ENCODE results near the gene PTPN5.

Gene PTPN5

DNA sequence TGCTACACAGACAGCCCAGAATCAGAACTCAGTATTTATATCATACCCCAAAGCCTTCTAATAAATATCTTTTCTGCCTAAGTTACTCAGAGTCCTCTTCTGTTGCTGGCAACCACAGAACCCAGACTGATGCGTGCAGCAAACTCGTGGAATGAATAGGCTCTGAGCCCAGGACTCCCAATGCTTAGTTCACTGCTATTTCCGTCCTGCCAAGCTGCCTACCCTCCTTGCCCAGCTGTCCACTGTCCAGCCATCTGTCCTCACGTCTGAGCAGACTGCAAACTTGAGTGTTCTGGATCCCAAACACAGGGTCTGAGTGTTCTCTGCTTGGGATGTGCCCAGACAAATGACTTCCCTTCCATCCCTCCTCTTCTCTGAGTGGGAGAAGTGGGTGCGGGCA, 19.4 kb downstream of the PTPN5 start:
- DNase-seq: no peak

DNA sequence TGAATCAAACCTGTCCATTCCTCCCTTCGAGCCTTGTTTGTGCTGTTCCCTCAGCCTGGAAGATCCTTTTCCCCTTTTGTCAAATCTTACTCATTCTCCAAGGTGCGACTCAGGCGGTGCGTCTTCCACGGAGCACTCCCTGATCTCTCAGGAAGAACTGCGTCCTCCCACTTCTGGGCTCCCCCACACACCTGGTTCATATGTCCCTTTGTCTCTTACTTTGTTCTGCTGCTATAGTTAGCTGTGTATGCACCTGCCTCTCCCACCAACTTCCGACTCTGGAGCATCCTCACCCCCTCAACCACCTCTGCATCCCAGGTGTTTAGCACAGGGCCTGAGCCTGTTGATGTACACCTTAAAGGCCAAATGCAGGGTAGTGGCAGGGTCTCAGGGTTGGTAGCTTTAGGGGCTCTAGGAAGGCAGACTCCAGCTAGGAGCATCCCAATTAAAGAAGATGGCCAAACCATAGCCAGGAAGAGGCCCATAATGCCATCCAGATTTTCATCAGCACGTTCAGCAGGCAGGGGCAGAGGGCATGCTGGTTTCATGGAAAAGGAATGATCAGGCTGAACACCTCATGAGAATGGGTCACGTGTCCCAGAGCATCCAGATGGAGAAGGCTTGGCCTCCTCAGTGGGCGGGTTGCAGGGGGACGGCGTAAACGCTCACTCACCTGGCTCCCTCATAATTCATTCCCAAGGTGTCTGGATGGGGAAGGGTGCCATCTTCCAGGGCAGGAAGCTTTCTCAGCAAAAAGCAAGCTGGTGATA, 20.1 kb downstream of the PTPN5 start:
- DNase-seq: no peak

DNA sequence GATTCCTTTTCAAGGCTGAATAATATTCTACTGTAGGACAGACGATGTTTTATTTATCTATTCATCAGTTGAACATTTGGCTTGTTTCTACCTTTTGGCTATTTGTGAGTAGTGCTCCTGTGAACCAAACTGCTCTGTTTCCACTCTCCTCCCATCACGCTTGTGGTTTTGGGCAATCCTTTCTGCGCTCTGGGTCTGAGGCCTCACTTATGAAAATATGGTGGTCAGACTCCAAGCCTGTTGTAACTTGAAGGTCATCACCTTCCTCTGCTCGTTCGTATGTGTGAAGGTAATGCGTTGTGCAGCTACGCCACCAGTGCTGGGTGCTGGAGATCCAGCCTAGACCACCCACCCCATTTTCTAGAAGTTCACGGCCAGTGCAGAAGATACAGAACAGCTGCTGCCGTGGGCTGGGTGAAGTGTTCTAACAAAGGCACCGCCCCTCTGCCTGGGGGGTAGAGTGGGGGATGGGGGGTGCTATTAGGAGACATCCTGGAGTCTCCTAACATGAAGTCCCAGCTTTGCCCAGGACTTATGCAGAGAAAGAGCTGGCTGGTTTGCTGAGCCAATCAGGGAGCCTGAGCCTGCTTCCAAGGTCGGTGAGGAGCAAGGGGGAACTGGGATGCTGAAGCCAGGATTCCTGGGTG, 21.0 kb downstream of the PTPN5 start:
- DNase-seq: no peak

DNA sequence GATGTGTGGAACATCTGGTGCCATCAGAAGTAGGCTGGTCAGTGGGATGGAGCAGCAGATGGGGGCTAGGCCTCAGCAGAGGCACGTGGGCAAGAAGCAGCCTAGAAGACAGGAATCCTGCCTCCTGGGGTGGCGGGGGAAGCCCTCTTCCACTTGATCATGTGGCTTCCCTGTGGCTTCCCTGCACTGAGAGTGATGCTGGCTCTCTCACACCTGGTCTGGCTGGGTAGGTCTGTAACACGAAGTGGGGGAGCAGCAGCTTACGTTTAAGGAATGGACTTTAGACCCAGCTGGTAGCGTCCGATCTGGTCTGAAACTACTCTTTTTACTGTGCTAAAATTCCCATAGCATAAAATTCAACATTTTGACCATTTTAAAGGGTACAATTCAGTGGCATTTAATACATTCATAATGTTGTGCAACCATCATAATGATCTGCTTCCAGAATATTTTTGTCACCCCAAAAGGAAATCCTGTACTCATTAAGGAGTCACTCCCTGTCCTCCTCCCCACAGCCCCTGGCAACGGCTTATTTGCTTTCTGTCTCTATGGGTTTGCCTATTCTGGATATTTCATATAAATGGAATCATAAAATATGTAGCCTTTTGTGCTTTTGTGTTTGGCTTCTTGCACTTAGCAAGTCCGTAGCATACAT, 21.7 kb downstream of the PTPN5 start:
- no peak for DNase-seq

DNA sequence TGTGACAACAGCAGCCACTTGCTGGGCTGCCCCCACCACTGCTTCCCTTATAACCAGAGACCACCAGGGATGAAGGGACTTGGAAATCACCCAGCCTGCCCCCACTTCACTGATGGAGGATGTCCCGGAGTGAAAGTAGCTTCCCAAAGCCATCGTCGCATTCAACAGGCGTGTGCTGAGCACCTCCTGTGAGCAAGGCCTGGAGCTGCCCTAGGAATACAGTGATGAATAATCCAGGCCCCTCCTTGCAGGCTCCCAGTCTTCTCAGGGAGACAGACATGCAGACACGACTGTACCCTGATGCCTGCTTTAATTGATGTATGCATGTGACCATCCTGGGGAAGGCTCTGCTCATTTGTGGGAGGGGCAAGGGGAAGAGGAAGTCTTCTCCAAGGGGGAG, 22.6 kb downstream of the PTPN5 start:
- DNase-seq: no peak

DNA sequence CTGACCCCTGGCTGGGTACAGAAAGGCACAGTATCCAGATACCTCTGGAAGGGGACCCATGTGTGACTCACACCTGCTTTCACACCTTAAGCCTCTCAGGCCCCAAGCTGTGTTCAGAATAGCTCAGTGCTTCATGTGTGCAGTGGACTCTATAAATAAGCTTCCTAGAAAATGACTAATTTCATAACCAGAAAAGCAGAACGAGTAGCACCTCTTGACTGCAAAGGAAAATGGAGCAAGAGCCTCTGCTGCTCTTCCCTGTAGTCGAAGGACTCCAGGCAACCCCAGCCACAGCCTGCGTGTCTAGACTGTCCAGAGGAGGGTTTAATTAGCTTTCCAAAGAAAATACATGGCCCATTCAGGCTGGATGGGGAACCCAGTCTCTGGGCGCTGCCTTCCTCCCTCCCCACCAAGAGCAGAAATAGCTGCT, 23.1 kb downstream of the PTPN5 start:
- no peak for DNase-seq

DNA sequence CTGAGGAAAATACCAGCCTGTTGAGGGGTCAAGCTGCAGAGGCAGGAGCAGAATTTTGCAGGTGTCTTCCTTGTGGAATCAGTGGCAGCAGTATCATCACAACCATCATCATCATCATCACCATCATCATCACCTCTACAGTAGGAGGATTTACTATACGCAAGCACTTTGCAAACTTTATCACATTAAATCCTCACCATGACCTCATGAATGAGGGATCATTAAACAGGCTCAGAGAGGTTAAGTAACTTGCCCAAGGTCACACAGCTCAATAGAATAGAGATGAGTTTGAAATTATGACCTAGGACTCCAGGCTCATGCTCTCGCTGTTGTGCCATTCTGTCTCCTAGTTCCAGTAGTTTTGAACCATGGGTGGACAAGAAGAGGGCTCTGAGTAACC, 25.6 kb downstream of the PTPN5 start:
- DNase-seq: no peak

DNA sequence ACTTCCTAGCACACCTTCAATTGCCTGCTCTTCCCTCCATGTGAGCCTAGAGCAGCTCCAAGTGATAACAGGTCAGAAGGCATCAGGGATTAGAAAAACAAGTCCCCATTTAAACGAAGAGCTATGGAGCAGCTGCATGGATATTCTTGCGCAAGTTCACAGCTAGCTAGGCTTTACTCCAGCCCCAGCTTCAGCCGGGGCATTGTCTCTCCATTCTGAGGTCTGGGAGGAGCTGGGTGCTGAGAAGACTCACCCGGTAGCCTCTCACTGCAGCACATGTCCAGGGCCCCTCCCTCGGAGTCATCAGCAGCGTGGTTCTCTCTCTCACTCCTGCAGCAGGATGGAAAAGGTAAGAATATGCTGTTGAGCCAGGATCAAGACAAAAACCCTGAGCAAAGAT, 26.0 kb downstream of the PTPN5 start:
- no peak for DNase-seq

DNA sequence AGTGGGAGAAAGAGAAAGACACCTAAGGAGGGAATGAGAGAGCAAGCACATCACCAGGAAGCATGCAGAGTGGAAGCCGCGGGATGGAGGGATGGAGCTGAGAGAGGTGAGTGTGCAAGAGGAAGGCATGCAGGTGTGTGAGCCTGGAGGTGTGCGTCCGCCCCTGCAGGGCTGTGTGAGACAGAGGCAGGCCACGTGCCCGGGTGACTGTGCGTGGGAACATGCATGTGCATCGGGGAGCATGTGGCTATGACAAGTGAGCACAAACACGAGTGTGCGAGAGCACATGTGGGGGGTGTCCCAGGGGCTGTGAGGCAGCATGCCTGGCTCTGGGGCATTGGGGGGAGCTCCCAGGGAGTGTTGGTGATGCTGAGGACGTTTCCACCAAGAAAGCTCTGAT, 29.9 kb downstream of the PTPN5 start:
- DNase-seq: no peak

DNA sequence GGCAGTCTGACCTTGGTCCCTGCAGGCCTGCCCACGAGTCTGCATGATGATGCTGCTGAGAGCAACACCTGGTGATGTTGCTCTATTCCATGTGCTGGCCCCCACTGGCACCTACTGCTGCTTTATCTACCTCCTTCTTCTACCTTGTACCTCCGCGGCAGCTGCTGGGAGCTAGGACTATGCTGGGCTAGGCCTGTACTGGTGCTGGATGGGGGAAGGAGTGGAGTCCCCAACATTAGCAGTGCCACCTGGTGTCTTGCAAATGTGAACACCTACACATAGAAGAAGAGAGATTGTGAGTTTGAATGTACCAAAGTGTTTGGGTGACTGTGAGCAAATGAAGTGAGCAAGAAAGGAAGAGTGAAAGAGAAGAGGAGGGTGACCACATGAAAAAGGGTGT, 30.5 kb downstream of the PTPN5 start:
- DNase-seq: no peak

DNA sequence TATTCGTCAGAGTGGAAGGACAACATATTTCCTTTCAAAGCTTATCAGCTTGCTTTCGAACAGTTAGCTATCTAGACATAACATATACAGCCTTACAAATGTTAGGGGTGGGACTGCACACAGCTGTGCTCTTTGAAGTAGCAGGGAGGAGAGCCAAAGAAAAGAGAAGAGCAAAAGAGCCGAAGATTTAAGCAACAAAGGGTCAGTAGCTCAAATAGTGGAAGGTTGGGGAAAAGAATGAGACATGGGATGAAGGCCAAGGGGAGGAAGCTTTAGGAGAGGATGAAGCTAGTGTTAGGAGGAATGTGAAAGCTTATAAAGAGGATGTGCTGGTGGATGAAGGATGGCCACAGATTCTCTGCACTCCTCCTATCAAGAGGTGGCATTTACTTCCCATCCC, 33.8 kb downstream of the PTPN5 start:
- no peak for DNase-seq

DNA sequence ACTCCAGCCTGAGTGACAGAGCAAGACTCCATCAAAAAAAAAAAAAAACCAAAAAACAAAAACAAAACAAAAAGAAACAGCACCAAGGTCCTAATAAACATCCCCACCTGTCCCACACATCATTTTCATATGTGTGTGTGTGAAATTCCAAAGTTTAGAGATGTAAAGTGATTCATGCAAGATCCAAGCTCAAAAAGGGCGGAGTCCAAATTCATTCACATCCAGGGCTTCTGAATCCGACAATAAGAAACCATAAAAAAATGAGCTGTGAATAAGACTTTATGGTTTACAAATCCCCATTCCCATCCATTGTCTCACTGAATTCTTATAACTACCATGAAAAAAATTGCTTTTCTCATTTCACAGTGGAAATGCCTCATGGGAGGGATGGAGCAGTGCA, 34.7 kb downstream of the PTPN5 start:
- DNase-seq: no peak

DNA sequence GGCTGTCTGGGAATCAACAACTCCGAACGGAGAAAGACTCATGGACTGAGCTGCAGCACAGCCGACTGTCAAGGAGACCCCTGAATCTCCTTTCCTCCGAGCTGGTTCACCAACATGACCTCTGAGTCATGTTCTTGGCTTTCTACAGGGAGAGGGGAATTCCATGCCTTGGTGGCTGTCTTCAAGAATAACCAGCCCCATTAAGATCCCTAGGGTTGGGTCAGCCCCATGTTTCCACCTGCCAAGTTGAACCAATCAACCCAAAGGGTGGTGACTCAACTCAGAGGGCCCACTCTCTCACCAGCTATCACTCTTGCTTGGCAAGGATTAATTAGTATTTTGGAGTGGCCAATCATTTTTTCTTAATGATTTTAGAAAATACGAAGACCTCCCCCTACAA, 37.3 kb downstream of the PTPN5 start:
- DNase-seq: no peak

DNA sequence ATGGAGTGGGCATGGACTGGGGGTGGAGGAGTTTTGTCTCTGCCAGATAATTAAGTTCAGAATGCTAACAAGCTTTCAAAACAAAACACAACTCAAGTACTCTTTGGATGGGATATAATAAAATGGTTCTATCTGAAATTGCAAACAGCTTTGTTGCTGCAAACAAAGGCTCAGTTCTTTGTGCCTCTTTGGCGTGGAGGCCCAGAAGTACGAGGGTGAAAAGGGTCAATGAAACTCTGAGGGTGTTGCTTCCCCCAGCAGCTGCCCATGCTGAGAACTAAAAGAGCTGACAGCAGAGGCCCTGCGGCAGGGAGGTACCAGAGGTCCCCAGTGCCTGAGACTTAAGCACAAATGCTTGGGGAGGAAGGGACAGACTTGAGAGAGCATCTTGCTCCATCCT, 39.1 kb downstream of the PTPN5 start:
- DNase-seq: no peak

DNA sequence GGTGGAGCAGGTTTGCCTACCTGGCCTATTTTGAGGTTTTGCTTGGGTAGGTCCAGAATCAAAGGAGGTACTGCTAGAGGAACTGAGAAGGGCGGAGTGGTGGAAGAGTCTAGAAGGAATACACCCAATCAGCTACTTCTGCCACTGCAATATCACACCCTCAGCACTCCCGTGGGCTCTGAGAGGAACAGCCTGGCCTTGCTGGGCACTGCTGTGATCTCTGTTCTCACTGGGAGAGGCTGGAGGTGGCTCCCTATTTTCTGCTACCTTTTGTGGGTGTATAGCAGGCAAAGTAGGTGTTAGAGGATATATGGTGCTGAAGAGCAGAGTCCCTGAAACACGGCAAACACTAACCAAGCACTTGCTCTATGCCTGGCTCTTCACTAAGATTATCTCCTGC, 40.7 kb downstream of the PTPN5 start:
- DNase-seq: no peak

DNA sequence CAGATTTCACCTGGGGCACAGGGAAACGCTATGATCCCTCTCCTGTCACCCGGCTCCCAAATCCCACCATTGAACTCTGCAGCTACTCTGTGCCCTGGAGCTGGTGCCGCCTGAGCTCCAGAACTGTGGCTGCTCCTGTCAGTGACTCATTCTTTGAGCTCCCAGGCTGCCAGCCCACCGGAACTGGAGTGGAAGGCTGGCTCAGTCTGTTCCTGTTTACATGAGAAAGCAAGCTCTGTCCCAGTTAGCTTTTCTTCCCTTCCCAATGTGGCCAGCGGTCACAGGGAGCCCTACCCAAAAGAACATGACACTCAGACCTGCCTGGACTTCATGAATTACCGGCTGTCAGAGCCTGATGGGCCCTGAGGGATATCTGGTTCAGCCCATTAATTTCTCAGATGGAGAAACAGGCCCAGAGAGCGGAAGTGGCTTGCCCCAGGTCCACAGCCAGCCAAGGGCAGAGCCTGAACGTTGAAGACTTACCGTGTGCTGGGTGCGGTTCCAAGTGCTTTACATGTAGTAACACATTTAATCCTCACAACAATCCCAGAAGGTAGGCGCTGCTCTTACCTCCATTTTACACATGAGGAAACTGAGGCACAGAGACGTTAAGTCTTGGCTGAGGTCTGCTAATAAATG, 41.8 kb downstream of the PTPN5 start:
- no peak for DNase-seq

DNA sequence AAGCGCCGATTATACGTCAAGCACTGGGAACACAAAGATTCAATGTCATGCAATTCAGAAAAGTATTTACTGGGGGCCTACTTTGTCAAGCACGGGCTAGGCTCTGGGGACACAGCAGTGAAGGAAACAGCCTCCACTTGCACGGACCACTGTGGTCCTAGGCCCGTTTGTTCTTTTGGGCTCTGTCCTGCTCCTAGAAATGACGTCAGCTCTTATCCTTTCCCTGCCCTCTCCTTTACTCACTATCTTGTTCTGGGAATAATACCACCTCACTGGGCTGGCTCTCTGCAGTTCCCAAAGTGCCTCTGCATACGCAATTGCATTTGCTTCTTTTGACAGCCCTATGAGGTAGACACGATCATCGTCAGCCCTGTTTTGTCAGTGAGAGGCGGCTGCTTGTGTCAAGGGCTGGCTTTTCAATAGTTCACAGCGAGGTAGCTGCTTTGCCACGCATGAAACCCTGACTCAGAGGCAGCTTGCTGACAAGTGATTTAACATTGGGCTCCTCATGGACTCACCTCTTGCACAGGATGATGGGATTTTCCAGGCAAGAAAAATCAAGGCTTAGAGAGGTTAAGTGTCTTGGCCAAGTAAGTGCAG, 42.7 kb downstream of the PTPN5 start:
- no peak for DNase-seq

DNA sequence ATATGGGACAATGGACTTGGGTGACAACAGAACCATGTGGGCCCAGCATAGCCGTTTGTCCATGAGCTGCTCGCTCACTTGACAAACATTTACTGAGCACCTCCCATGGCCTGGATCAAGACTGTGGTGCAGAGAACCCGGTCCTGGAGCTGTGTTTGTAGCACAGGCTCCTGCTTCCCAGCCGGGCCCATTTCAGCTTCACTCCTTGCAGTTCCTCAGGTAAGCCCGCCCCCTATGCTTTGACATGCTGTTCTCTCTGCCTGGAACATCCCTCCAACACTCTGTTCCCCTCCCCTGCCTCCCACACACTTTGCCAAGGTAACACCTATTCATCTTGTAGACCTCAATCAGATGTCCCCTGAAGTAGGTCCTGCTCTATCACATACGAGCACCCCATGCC, 46.3 kb downstream of the PTPN5 start:
- DNase-seq: no peak

DNA sequence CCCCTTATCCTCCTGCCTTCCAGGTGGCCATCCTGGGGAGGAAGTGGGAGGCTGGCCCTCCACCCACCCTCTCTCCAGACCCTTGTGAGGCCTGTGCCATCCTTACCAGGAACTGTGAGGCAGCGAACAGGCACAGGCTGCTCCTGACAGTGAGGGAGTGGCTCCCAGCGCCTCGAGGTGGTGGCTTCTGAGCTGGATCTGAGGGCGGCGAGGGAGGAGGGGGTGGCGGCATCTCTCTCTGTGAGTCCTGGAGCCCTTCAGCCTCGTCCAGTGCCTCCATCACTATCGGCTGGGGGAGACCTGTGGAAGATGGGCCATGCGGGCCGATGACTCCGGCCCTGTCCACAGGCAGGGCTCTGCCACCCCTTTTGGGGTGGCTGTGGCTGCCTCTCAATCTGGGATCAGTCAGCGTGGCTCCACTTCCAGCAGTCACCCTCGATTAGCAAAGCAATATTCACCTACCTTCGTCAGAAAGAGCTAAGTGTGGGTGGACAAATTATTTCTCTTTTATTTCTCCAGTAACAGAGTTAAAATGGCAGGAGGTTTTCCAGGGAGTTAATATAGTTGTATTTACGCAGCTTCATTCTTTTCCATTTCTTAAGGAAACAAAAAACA, 47.6 kb downstream of the PTPN5 start:
- no peak for DNase-seq

DNA sequence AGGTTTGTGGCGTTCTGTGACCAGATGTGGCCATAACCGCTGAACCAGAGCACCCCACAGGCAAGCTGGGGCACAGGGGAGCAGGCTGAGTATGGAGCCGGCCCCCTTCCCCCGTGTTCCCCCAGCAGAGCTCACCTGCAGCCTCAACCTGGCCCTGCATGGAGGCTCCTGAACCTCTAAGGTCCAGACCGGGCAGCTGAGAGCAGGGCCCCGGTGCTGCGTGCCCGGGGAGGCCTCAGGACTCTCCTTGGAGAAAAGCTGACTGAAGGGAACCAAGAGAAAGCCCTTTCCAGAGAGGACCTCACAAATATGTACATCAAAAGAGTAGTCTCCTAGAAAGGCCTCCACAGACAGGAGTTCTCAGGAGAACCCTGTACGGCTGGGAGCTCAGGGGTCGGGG, 48.2 kb downstream of the PTPN5 start:
- DNase-seq: no peak

DNA sequence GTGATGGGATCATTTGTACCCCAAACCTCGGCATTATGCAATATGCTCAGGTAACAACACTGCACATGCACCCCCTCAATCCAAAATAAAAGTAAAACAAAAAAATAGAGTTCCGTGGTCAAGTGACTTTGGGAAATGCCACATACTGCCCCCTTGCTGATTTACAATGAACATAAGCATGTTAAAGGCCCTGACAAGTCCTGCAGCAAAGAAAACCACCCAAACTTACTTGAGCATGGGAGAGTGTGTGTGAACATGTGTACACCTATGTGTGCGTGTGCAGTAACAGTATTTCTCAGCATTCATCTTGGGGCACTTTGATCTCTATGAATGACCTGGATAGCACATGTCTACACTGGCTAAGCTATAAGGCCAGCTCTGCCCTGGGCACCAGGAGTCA, 49.8 kb downstream of the PTPN5 start:
- DNase-seq: no peak

DNA sequence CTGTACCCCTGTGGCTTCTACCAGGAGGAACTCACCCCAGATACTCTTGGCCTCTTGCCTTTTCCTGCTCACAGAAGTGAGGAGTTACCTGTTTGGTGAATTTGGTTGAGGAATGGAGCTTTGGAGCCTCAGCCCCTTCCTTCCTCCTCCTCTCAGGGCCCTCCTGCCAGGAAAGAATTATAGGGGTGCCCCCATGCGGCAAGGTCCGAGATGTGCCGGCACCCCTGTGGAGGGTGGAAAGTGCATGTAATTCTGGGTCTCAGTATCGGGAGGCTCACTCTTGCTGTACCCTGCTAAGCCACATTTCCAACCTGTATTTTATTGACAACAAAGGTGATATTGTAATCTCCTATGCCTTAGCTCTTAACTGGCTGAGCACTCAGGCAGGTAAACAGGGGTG, 51.9 kb downstream of the PTPN5 start:
- no peak for DNase-seq

DNA sequence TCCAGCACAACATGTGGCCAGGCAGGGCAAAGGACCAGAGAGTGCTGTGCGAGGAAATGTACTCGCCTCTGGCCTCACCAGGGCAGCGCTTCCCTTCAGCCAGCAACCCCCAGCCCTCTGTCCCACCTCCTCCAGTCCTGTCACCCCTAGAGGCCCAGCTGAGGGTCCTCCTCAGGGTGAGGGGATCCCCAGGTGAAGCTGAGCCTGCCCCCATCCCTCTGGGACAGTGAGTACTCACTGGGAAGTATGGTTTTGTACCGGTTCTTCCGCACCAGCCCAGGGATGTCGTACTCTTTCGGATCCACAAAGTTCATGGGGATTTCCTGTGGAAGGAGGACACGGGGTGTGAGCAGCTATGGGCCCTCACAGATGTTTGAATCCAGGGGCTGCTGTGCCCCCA, 54.0 kb downstream of the PTPN5 start:
- no peak for DNase-seq
